Mucosa of stomach (tissue), 1 donor: ENCODE data around the gene AVPR2.

Experiments used
- H3K27me3 ChIP-seq: one replicate; pipeline ENCODE4 v1.7.0; 2013; ENCODE audit warnings: mild to moderate bottlenecking, low read length; ENCODE audit not compliant: control insufficient read depth, insufficient read depth
- H3K36me3 ChIP-seq: one replicate; pipeline ENCODE4 v1.7.0; 2013; ENCODE audit warnings: low read length; ENCODE audit not compliant: control insufficient read depth, insufficient read depth
- H3K4me1 ChIP-seq: one replicate; pipeline ENCODE4 v1.7.0; 2013; ENCODE audit warnings: mild to moderate bottlenecking, low read length; ENCODE audit not compliant: control insufficient read depth, insufficient read depth
- H3K4me3 ChIP-seq: one replicate; pipeline ENCODE4 v1.7.0; 2013; ENCODE audit warnings: low read length
- H3K9ac ChIP-seq: one replicate; pipeline ENCODE4 v1.7.0; 2013; ENCODE audit warnings: mild to moderate bottlenecking, low read length, moderate library complexity
- H3K9me3 ChIP-seq: one replicate; pipeline ENCODE4 v1.7.0; 2013; ENCODE audit warnings: mild to moderate bottlenecking, low read length, moderate library complexity; ENCODE audit not compliant: control insufficient read depth
- donor health status: Pancreatic carcinoma.

Gene AVPR2

GRCh38 chrX:153903991-153904957 lies at the start of gene AVPR2:
Gene AVPR2 (plus strand): TSS chrX:153904673. CDS start chrX:153905146, 473 bp downstream.
- Histone ChIP-seq H3K36me3 (no peaks in the 10 kb centered on the region), H3K9ac (no peak within 1 kb of the TSS), H3K9me3 (no peaks in the 10 kb centered on the region), H3K27me3 (no peaks in the 10 kb centered on the region), H3K4me1 (no peaks in the 10 kb centered on the region), H3K4me3 (no peak within 1 kb of the TSS)

- H3K4me1 ChIP-seq, result no peaks in the 10 kb centered on the region
Observed at GRCh38 chrX:153854702-153855101, 49.8 kb upstream of the AVPR2 start.

GRCh38 chrX:153857348-153857903 lies 47.0 kb upstream of the AVPR2 start:
- no peaks in the 10 kb centered on the region for H3K9me3 ChIP-seq
- peaks cover 3% of the 10 kb centered on the region for H3K27me3 ChIP-seq
- H3K36me3 ChIP-seq, result no peaks in the 10 kb centered on the region
- H3K9ac ChIP-seq, result no peak overlapping the region
- H3K4me1 ChIP-seq, result no peaks in the 10 kb centered on the region
- H3K4me3 ChIP-seq, result no peak overlapping the region

More at GRCh38 chrX:153854702-153855101, 49.8 kb upstream of the AVPR2 start:
- no peak overlapping the region for H3K4me3 ChIP-seq
- H3K36me3 ChIP-seq, result no peaks in the 10 kb centered on the region
- H3K27me3 ChIP-seq, result peaks cover 3% of the 10 kb centered on the region
- no peaks in the 10 kb centered on the region for H3K9me3 ChIP-seq
- H3K9ac ChIP-seq, result no peak overlapping the region

- Histone ChIP-seq H3K9ac (no peak overlapping the region), H3K4me1 (no peaks in the 10 kb centered on the region), H3K27me3 (no peaks in the 10 kb centered on the region), H3K9me3 (no peaks in the 10 kb centered on the region), H3K4me3 (no peak overlapping the region), H3K36me3 (no peaks in the 10 kb centered on the region)
Observed at GRCh38 chrX:153861151-153861550, 43.3 kb upstream of the AVPR2 start.

- H3K9me3 ChIP-seq, result no peaks in the 10 kb centered on the region
- H3K36me3 ChIP-seq, result no peaks in the 10 kb centered on the region
- no peak overlapping the region for H3K4me3 ChIP-seq
- H3K27me3 ChIP-seq, result no peaks in the 10 kb centered on the region
- H3K9ac ChIP-seq, result no peak overlapping the region
- no peaks in the 10 kb centered on the region for H3K4me1 ChIP-seq
Observed at GRCh38 chrX:153861733-153862310, 42.7 kb upstream of the AVPR2 start.

DNA sequence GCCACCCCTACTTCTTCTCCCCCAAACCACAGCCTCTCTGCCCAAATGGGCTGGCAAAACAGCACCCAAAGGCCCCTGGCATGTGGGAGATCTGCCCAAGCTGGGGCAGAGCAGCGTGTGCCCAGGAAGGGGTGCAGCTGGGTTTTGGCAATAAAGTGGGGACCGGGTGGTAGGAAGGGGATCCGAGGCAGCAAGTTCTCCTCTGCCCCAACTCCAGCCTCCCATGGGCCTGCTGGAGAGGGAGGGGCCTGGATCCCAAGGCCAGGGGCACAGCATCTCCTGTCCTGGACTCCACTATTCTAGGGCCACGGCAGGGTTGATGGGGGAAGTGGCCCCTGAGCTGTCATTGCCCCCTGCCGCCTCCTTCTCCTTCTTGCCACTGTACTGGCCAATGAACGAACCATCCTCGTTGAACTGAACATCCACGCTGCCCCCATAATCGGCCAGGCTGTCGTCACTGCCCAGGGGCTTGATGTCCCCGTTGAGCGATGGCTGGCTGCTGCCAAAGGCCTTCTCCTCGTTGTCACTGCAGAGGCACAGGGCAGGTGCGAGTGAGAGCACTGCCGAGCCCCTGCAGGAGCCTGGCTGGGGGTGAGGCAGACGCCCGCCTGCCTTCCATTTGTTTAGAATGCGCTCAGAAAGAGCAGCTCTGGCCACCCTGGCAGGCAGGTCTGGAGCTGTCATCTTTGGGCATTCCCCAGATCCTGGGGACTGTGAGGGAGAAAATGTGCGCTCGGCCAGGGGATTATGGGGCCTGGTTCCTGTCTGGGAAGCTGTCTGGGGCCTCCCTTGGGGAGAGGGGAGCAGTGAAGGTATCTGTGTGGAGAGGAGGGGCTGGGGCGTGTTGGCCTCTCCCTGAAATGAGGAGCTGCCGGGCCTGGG lies 41.9 kb upstream of the AVPR2 start:
- H3K27me3 ChIP-seq, result no peaks in the 10 kb centered on the region
- no peaks in the 10 kb centered on the region for H3K4me1 ChIP-seq
- H3K9me3 ChIP-seq, result no peaks in the 10 kb centered on the region
- no peak overlapping the region for H3K9ac ChIP-seq
- no peak overlapping the region for H3K4me3 ChIP-seq
- H3K36me3 ChIP-seq, result no peaks in the 10 kb centered on the region

DNA sequence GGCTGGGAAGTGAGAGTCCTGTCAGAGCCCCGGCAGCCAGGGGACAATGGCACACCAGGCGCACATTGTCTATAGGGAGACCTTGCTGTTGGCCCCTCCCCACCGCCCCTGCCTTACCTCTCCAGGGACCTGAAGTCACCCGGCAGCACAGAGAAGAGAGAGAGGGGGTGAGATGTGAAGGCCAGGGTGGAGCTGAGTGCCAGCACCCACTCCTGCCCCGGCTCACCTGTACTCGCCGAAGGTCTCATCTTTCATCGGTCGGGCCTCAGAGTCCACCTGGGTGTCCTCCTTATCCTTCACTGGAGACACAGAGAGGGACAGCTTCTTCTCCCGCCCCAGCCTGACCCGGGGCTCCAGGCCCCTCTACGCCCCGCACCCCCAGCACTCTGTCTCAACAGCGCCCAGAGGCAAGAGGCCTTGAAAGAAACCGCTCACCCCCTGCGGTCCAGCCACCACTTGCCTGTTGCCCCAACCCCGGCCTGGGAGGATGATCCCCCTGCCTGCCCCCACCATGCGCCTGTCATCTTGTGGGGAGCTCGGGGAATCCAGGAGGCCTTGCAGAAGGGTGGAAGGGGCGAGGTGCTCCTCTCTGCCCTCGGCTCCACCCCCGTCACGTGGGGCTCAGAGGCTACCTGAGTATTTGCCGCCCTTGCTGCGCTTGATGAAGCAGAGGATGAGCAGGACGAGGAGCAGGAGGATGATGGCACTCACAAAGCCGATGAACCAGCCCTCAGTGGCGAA lies 41.1 kb upstream of the AVPR2 start:
- no peaks in the 10 kb centered on the region for H3K9me3 ChIP-seq
- H3K9ac ChIP-seq, result no peak overlapping the region
- H3K4me1 ChIP-seq, result no peaks in the 10 kb centered on the region
- H3K27me3 ChIP-seq, result no peaks in the 10 kb centered on the region
- H3K4me3 ChIP-seq, result no peak overlapping the region
- no peaks in the 10 kb centered on the region for H3K36me3 ChIP-seq

- H3K4me3 ChIP-seq, result no peak overlapping the region
- H3K4me1 ChIP-seq, result no peaks in the 10 kb centered on the region
- no peak overlapping the region for H3K9ac ChIP-seq
- no peaks in the 10 kb centered on the region for H3K9me3 ChIP-seq
- no peaks in the 10 kb centered on the region for H3K27me3 ChIP-seq
- H3K36me3 ChIP-seq, result no peaks in the 10 kb centered on the region
Observed at GRCh38 chrX:153864101-153864500, 40.4 kb upstream of the AVPR2 start.

DNA sequence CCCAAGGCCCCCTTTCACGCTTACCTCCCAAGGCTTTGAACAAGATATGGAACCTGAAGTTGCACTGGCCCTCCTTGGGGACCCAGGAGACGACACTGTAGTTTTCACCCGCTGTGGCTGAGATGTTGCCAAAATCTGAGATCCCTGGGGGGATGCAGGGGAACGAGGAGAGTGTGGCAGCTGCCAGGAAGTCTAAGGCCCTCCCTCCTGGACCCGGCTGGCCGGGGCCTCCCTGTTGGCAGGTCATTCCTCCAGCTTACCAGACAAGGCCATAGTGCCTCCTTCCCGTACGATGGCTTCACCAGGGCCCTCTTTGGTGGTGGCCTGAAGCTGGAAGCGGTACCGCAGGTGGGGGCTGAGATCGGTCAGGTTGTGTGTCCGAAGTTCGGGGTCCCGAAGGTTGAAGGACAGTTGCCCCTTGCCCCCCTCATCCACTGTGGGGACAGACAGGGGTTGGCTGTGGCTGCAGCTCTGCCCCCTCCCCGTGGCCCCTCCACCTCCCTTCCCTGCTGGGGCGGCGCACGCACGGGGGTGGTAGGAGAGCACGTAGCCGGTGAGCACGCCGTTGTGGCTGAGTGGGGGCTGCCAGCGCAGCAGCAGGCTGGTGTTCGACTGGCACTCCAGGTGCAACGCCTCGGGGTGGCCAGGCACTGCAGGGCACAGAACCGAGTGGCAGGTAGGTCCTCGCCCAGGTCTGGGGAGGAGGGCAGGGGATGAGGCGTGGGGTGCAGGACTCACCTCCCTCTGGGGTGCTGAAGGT lies 39.7 kb upstream of the AVPR2 start:
- Histone ChIP-seq H3K36me3 (no peaks in the 10 kb centered on the region), H3K27me3 (no peaks in the 10 kb centered on the region), H3K9ac (no peak overlapping the region), H3K9me3 (no peaks in the 10 kb centered on the region), H3K4me1 (no peaks in the 10 kb centered on the region), H3K4me3 (no peak overlapping the region)

- H3K4me1 ChIP-seq, result no peaks in the 10 kb centered on the region
- H3K36me3 ChIP-seq, result no peaks in the 10 kb centered on the region
- H3K27me3 ChIP-seq, result no peaks in the 10 kb centered on the region
Observed at GRCh38 chrX:153865321-153865580, 39.2 kb upstream of the AVPR2 start.

GRCh38 chrX:153865685-153866084 lies 38.8 kb upstream of the AVPR2 start:
- Histone ChIP-seq H3K27me3 (no peaks in the 10 kb centered on the region), H3K4me3 (no peak overlapping the region), H3K36me3 (no peaks in the 10 kb centered on the region)

More at GRCh38 chrX:153865321-153865580, 39.2 kb upstream of the AVPR2 start:
- H3K4me3 ChIP-seq, result no peak overlapping the region
- H3K9me3 ChIP-seq, result no peaks in the 10 kb centered on the region
- no peak overlapping the region for H3K9ac ChIP-seq

More at GRCh38 chrX:153865685-153866084, 38.8 kb upstream of the AVPR2 start:
- Histone ChIP-seq H3K9me3 (no peaks in the 10 kb centered on the region), H3K9ac (no peak overlapping the region), H3K4me1 (no peaks in the 10 kb centered on the region)
